Measurements from ENCODE around the gene ALOX15B. TPM values are rescaled to one million over a fixed set of nuclear protein-coding genes. Genes with fewer than 3 reads are reported as not detected.

The ALOX15B gene
- total RNA-seq, 1 donor from 2014 or later, result 2.2 TPM

DNA sequence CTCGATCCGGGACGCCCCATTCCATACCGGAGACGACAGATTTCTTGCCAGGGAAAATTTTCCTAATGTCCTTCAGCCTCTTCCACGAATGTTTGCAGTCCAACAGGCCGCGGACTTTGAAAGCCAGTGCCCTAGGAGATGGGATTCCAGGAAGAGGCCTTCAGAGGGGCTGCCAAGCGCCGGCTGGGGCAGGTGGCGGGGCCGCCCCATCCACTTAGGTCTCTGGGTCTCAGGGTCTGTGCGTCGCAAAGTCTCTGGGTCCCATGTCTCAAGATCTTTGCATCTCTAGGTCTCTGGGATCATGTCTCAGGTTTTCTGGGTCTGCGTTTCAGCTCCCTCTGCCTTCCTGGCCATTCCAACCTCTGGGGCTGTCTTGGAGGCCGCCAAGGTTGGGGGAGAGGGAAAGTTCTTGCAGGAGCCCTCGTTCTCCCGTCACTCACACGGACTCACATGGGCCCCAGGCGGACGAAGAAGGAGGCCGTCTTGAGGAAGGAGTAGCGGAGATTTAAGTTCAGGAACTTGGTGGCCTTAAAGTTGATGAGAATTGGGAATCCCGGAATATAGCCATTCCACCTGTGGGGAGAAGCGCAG, 41.4 kb downstream of the ALOX15B start:
- no peak for DNase-seq

DNA sequence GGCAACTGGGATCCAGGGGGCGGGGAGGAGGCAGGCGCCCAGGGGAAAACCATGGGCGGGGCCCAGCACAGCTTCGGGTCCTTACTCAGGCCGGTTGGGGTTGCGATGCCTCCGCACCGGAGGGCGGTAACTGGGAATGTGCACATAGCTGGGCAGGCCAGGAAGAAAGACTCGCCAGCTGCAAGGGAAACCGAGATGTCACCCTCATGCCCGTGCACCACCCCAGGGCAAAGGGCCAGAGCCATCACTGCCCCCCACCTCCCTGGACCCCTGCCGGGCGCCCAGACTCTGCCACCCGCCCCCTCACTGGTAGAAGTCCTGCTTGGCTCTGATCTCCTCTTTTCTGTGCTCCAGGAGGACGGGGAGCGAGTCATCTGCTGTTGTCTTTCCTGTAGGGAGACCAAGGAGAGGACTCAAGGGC, 42.0 kb downstream of the ALOX15B start:
- no peak for DNase-seq

DNA sequence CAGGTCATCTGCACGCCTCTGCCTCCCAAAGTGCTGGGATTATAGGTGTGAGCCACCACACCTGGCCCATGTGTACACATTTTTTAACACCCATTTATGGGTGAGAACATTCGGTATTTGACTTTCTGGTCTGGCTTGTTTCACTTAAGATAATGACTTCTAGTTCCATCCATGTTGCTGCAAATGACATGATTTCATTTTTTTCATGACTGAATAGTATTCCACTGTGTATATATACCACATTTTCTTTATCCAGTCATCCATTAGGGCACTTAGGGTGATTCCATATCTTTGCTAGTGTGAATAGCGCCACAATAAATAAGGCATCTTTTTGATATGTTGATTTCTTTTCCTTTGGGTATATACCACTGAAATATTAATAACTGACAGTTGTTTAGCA, 43.0 kb downstream of the ALOX15B start:
- DNase-seq, result no peak

DNA sequence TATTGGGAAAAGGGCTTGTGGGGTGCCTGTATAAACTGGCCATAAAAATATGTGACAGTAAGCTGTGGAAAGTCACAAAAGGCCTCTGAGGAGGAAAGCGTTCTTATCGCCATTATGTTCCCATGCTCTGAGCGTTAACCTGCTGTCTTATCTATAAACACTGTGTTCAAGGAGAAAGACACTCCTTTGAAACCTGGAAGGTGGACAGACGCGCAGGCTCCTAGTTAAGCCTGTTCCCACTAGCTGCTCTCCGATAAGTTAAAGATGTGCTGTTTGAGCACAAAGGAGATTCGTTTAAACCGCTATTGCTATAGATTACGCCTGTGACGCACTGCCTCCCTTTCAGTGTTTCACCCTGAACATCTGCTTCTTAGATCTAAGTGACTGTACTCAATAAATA, 43.4 kb downstream of the ALOX15B start:
- no peak for DNase-seq

DNA sequence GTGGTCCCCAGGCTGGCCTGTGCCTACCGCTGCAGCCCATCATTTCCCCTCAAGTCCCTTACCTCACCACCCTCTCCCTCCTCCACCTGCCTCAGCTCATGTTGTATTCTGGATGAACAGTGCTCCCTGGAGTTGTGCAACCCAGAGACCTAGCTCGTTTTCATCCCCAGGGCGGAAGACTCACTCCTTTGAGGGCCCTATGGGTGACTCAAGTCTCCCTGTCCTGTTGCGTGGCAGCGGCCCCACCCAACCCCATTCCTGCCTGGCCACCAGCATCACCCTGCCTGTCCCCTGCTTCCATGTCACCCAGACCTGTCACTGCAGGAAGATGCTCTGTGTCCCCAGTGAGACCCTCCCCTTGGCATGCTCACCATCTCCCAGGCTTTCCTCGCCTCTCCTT, 45.4 kb downstream of the ALOX15B start:
- no peak for DNase-seq

DNA sequence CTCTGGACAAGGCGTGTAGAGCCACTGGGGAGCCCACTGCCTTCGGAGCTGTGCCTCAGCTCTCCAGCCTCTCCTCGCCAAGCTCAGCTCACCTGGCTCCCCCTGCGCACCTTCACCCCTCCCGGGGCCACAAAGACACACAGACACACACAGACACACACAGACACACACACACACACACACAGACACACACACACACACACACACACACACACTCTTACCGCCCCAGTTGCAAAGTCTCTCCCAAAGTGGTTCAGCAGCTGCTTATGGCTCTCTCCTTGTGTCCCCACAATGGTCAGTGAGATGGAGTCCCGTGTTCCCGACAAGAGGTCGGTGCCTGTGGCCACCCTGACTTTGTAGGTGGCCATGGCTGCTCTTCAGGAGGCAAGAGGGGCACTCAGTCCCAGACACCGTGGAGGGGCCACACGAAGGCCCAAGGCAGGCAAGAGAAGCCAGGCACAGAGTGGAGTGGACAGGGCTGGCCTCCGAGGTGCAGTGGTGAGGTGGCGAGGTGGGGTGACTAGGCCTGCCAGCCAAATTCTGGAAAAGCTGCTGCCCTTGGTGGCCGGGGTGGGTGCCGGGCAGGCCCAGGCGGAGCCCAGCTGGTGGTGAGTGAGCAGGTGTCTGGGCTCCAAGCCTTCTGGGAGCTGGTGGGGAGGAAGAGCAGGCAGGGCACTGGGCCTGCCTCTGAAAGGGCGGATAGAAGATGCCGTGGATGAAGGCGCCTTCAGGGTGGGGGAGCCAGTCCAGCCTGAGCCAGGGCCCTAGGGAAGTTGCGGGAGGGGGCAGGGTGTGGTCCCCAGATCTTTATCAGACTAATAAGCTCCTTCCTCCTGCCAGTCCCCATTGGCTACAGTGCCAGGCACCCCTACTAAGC, 48.5 kb downstream of the ALOX15B start, which contains the start of gene ALOX12B:
ALOX12B (minus strand) TSS at position 642 of the 877 bp plus-strand sequence; CDS start at position 368, 274 bp downstream.
- no peak for DNase-seq

DNA sequence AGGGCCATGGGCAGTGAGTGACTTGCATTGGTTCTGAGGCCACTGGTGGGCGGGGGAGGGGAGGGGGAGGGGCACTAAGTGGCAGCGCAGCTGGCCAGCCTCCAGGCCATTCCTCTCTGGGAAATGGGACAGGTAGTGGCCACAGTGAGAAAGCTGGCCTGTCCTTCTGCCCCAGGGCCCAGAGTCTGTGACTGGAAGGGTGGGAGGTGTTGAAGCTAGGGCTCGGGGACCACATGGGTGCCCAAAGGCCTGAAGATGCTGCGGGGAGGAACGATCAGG, 49.0 kb downstream of the ALOX15B start:
- DNase-seq, result no peak

DNA sequence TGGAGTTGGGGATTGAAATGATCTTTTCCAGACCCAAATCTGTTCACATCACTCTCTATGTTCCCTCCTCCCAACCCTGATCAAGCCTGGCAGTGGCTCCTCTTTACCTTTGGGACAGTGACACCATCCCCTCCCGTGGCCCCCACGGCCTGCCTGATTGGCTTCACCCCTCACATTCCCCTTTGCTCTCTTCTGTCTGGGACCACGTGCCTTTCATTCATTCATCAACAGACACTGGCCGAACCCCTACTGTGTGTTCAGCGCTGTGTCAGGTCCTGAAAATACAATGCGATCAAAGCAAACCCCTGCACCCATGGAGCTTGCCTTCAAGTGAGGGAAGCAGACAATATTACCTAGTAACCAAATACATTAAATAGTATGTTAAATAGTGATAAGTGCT, 50.9 kb downstream of the ALOX15B start:
- no peak for DNase-seq

DNA sequence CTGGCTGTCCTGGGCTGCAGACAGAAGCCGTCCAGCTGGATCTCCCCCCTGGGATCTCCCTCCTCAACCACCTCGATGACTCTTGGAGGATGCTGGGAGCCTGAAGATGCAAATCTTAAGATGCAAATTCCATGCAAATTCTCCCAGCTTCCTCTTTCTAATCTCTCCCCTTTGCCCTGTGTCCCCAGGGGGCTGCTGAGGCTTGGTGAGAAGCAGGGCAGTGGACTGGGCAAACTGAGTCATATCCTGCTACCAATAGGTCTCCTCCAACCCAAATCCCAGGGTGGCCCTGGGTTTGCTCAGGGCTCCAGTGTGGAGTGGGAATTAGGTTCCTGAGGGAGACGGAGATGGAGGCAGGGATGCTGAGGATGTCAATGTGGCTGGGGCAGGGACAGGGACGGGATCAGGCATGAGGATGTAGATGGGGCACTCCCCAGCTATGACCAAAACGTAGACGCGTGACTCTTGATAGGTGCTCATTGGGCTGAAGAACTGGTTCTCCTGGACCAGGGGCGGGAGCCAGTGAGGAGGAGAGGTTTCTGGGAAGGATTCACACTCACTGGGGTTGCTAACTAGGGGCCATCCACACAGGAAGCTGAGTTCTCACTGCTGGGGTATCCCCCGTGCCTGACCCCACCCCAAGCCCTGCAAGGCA, 52.3 kb downstream of the ALOX15B start:
- no peak for DNase-seq

DNA sequence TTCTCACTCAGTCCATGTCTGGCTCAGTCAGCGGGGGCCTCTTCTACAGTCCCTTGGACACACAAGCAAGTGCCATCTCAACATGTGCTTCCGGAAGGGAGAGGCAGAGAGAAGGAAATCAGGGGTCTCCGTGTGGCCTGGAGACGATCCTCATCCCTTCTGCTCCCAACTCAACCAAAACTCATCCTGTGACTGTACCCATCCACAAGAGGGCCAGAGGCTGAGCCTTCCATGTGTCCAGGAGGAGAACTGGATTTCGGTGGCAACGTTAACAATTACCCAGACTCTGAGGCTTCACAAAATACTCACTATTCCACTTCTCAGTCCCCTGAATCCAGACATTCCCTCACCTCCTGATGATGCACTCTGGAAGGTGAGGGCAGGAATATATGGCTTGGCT, 56.5 kb downstream of the ALOX15B start:
- DNase-seq, result no peak

DNA sequence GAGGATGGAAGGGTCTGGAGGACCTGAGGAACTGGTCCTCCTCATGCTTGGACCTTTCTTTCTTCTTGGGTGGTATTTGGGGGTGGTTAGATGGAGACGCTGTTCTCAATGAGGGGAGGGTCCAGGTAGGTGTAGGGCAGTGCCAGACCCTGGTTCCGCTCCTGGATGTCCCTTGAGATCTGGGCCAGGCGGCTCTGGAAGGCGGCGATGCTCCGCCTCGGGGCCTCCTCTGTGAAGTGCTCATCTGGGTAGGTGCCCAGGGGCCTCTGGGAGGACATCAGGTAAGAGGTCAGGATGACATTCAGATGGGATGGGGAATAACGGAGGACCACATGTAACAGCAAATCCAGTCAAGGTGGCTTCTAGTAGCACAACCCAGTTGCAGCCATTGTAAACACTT, 57.7 kb downstream of the ALOX15B start:
- DNase-seq, result no peak

Small RNA genes within 50 kb of the gene (small RNA-seq; reads per million reads assigned to genes)
- not detected for gene MIR4314 (ENCODE audit: low replicate concordance)

Other genes starting within 250 kb of the ALOX15B start
- gene KDM6B, start 204.8 kb upstream of the ALOX15B start, total RNA-seq, result 8.4 TPM
- gene TMEM88, start 184.0 kb upstream of the ALOX15B start, total RNA-seq, result 4.5 TPM
- 64.7 TPM for gene NAA38, start 181.5 kb upstream of the ALOX15B start, total RNA-seq
- gene CYB5D1, start 181.1 kb upstream of the ALOX15B start, total RNA-seq, result 12.8 TPM
- gene CHD3, start 150.3 kb upstream of the ALOX15B start, total RNA-seq, result 78.9 TPM
- gene RNF227, start 122.8 kb upstream of the ALOX15B start, total RNA-seq, result 12.5 TPM
- 0.82 TPM for gene KCNAB3, start 109.2 kb upstream of the ALOX15B start, total RNA-seq
- gene TRAPPC1, start 107.1 kb upstream of the ALOX15B start, total RNA-seq, result 21.7 TPM
- 18.2 TPM for gene CNTROB, start 106.9 kb upstream of the ALOX15B start, total RNA-seq
- not detected for gene GUCY2D, start 36.4 kb upstream of the ALOX15B start, total RNA-seq
- gene ALOX12B, start 48.7 kb downstream of the ALOX15B start, total RNA-seq, result 0.72 TPM
- gene ALOXE3, start 79.5 kb downstream of the ALOX15B start, total RNA-seq, result not detected
- gene HES7, start 85.0 kb downstream of the ALOX15B start, total RNA-seq, result not detected
- gene PER1, start 113.3 kb downstream of the ALOX15B start, total RNA-seq, result 83.3 TPM
- gene VAMP2, start 123.9 kb downstream of the ALOX15B start, total RNA-seq, result 17.1 TPM
- 5.4 TPM for gene TMEM107, start 137.3 kb downstream of the ALOX15B start, total RNA-seq
- 7.6 TPM for gene BORCS6, start 151.1 kb downstream of the ALOX15B start, total RNA-seq
- gene AURKB, start 171.5 kb downstream of the ALOX15B start, total RNA-seq, result 21.0 TPM
- gene CTC1, start 209.0 kb downstream of the ALOX15B start, total RNA-seq, result 6.6 TPM
- gene PFAS, start 210.2 kb downstream of the ALOX15B start, total RNA-seq, result 21.3 TPM
- gene RANGRF, start 249.6 kb downstream of the ALOX15B start, total RNA-seq, result 7.5 TPM